Neuronal stem cell (in vitro differentiated cells): ENCODE results near the gene FAM32A.

ENCODE experiments used
- DNase-seq: peaks from one replicate; pipeline ENCODE4 v3.0.0-alpha.2; 2013; ENCODE audit warnings: low spot score
- H2AFZ ChIP-seq: one replicate; pipeline ENCODE4 v1.6.1; 2013; ENCODE audit warnings: mild to moderate bottlenecking, low read length, inconsistent platforms
- H2AK5ac ChIP-seq: 2 replicates; pipeline ENCODE4 v1.6.1; 2013; ENCODE audit warnings: low read depth, mild to moderate bottlenecking, inconsistent platforms, low read length, moderate library complexity, mixed read lengths
- H2BK120ac ChIP-seq: 2 replicates; pipeline ENCODE4 v1.6.1; 2013; ENCODE audit warnings: low read depth, mild to moderate bottlenecking, inconsistent platforms, low read length, moderate library complexity, mixed read lengths
- H2BK12ac ChIP-seq: one replicate; pipeline ENCODE4 v1.6.1; 2013; ENCODE audit warnings: low read length, inconsistent platforms
- H2BK15ac ChIP-seq: 2 replicates; pipeline ENCODE4 v1.6.1; 2013; ENCODE audit warnings: mild to moderate bottlenecking, low read length, inconsistent platforms, mixed read lengths
- H2BK5ac ChIP-seq: one replicate; pipeline ENCODE4 v1.6.1; 2013; ENCODE audit warnings: inconsistent platforms, mild to moderate bottlenecking, low read length, moderate library complexity
- H3K14ac ChIP-seq: one replicate; pipeline ENCODE4 v1.6.1; 2013; ENCODE audit warnings: low read length, inconsistent platforms
- H3K18ac ChIP-seq: 2 replicates; pipeline ENCODE4 v1.6.1; 2013; ENCODE audit warnings: low read length, inconsistent platforms
- H3K23ac ChIP-seq: 2 replicates; pipeline ENCODE4 v1.6.1; 2013; ENCODE audit warnings: low read depth, mild to moderate bottlenecking, mixed read lengths, low read length, inconsistent platforms; ENCODE audit not compliant: poor library complexity
- H3K27ac ChIP-seq: replicated peaks from 3 replicates; pipeline ENCODE4 v1.5.1; 2013; ENCODE audit warnings: low read length, inconsistent platforms
- H3K27me3 ChIP-seq, 3 experiments: 2 replicates each; pipeline ENCODE4 v1.6.1; 2013; ENCODE audit warnings: low read length in 3 of 3, mild to moderate bottlenecking in 2 of 3, inconsistent platforms in 1 of 3, low read depth in 1 of 3, mixed read lengths in 1 of 3, moderate library complexity in 1 of 3; ENCODE audit not compliant: control insufficient read depth in 3 of 3, insufficient read depth in 3 of 3
- H3K36me3 ChIP-seq, 2 donors: replicated peaks in 1 of 2; 2 replicates each; pipeline ENCODE4 v1.6.1; 2013; ENCODE audit warnings: low read length in 2 of 2; ENCODE audit not compliant: control insufficient read depth in 2 of 2, insufficient read depth in 2 of 2
- H3K4ac ChIP-seq: 2 replicates; pipeline ENCODE4 v1.6.1; 2013; ENCODE audit warnings: inconsistent platforms, mild to moderate bottlenecking, low read length, moderate library complexity
- H3K4me1 ChIP-seq, 2 donors: 1 replicate in 1 of 2; 2 replicates in 1 of 2; pipeline ENCODE4 v1.6.1; 2013; ENCODE audit warnings: low read length in 2 of 2, low read depth in 1 of 2; ENCODE audit not compliant: control insufficient read depth in 2 of 2, insufficient read depth in 1 of 2
- H3K4me2 ChIP-seq: one replicate; pipeline ENCODE4 v1.6.1; 2013; ENCODE audit warnings: mild to moderate bottlenecking, low read length, inconsistent platforms; ENCODE audit not compliant: insufficient read depth, poor library complexity, severe bottlenecking
- H3K4me3 ChIP-seq, 2 donors: 2 replicates each; pipeline ENCODE4 v1.5.1; 2013; ENCODE audit warnings: low read length in 2 of 2, mild to moderate bottlenecking in 2 of 2, inconsistent platforms in 1 of 2, moderate library complexity in 1 of 2
- H3K79me1 ChIP-seq: one replicate; pipeline ENCODE4 v1.6.1; 2013; ENCODE audit warnings: low read depth, mild to moderate bottlenecking, inconsistent platforms, low read length, moderate library complexity
- H3K9ac ChIP-seq: one replicate; pipeline ENCODE4 v1.6.1; 2013; ENCODE audit warnings: mild to moderate bottlenecking, low read depth, low read length, inconsistent platforms; ENCODE audit not compliant: poor library complexity
- H3K9me3 ChIP-seq, 2 donors: replicated peaks in 1 of 2; 2 replicates each; pipeline versions ENCODE3 to v1.6.1; 2013; ENCODE audit warnings: low read length in 2 of 2, mild to moderate bottlenecking in 2 of 2, inconsistent platforms in 1 of 2, low read depth in 1 of 2, mixed read lengths in 1 of 2, moderate library complexity in 1 of 2; ENCODE audit not compliant: control insufficient read depth in 2 of 2, insufficient read depth in 1 of 2
- H4K8ac ChIP-seq: one replicate; pipeline ENCODE4 v1.6.1; 2013; ENCODE audit warnings: low read depth, mild to moderate bottlenecking, inconsistent platforms, low read length, moderate library complexity
- H4K91ac ChIP-seq: one replicate; pipeline ENCODE4 v1.6.1; 2013; ENCODE audit warnings: low read length, low read depth, mild to moderate bottlenecking, inconsistent platforms; ENCODE audit not compliant: poor library complexity
- WGBS, 2 donors: extraction: QIAGEN DNeasy Blood & Tissue Kit; methylation state at CpG; one replicate each; pipeline ENCODE4 v1.1.7; 2013; ENCODE audit warnings: missing lambda C conversion rate in 2 of 2, mixed read lengths in 1 of 2; ENCODE audit not compliant: insufficient read length in 2 of 2, insufficient replicate concordance in 1 of 2; ENCODE audit errors: extremely low coverage in 2 of 2; 5-methylcytosine and 5-hydroxymethylcytosine counted together

The FAM32A gene

DNA sequence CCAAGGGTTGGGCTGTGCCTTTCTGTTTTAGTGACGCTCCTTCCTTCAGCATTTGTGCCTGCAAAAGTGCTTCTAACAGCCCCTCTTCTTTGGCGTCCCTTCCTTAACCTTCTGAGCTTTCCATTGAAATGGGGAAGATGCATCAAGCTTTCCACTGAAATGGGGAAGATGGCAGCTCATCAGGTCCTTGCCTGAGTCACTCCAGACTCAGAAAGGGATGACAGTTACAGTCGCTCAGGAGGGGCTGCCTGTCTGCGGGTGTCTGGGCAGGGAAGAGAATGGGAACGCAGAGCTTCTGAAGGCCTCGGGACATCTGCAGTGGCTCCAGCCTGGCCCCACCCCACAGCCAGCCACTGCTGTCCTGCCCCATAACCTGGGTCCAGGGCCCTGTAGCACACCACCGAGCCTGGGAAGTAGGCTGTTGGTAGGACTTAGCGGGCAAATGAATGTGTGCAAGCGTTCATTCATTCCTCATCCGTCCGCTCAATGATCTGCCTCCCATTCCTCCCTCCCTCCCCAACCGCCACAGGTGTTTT is 22.3 kb downstream of the FAM32A start:
- H2BK15ac ChIP-seq = no peak overlapping the region
- H3K79me1 ChIP-seq = peaks cover 3% of the 10 kb centered on the region
- no peak overlapping the region for H3K14ac ChIP-seq
- H3K9ac ChIP-seq = no peak overlapping the region
- H3K36me3 ChIP-seq = peaks cover 42 to 96% of the 10 kb centered on the region in 2 donors
- H3K23ac ChIP-seq = no peak overlapping the region
- H2AK5ac ChIP-seq = no peak overlapping the region
- no peak overlapping the region for H3K27ac ChIP-seq
- H3K27me3 ChIP-seq = no peaks in the 10 kb centered on the region
- no peak overlapping the region for H3K4ac ChIP-seq
- no peaks in the 10 kb centered on the region for H3K4me1 ChIP-seq
- no peak for DNase-seq
- no peak overlapping the region for H3K4me3 ChIP-seq
- peaks cover 0 to 3% of the 10 kb centered on the region in 2 donors for H3K9me3 ChIP-seq
- no peak overlapping the region for H2BK5ac ChIP-seq
- H2BK12ac ChIP-seq = no peak overlapping the region
- H2BK120ac ChIP-seq = no peak overlapping the region
- no peak overlapping the region for H2AFZ ChIP-seq
- WGBS, 2 donors = no CpG with 5 or more reads among the region's 12 CpGs
- no peak overlapping the region for H4K91ac ChIP-seq
- no peak overlapping the region for H3K18ac ChIP-seq
- no peak overlapping the region for H4K8ac ChIP-seq
- H3K4me2 ChIP-seq = no peak overlapping the region

DNA sequence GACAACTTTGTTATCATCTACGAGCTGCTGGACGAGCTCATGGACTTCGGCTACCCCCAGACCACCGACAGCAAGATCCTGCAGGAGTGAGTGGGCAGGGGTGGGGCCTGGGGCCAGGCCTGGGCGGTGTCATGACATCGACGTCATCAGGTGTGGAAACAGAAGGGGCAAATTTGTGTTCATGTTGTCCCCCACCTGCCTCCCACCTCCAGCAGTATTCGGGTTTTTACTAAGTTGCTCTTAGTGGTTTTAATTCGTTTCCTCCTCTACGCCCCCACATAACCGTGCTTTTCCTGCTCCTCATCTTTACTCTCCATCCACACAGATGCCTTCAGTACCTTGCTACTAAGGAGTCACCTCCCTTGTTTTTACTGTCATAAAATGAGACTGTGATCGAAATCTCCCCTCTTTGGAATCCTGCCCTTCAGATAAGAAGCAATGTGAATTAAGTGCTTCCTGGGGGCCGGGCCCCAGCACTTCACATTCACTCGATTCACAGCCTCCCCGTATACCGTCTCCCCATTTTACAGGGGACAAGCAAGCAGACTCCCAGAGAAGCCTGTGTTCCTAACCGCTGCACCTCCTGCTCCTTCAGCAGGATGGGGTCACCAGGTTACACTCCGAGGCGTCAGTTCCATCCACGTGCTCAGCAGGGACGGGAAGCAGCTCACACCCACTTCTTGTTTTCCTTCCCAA is 23.0 kb downstream of the FAM32A start:
- no peak overlapping the region for H2BK5ac ChIP-seq
- H2BK120ac ChIP-seq = no peak overlapping the region
- H2BK12ac ChIP-seq = no peak overlapping the region
- peaks cover 38 to 90% of the 10 kb centered on the region in 2 donors for H3K36me3 ChIP-seq
- no CpG with 5 or more reads among the region's 21 CpGs for WGBS, 2 donors
- H3K9ac ChIP-seq = no peak overlapping the region
- no peak overlapping the region for H3K14ac ChIP-seq
- H3K27me3 ChIP-seq = no peaks in the 10 kb centered on the region
- no peaks in the 10 kb centered on the region for H3K4me1 ChIP-seq
- no peak overlapping the region for H3K4me2 ChIP-seq
- H4K8ac ChIP-seq = no peak overlapping the region
- H3K9me3 ChIP-seq = peaks cover 0 to 3% of the 10 kb centered on the region in 2 donors
- H2AFZ ChIP-seq = no peak overlapping the region
- DNase-seq = no peak
- H4K91ac ChIP-seq = no peak overlapping the region
- no peak overlapping the region for H2AK5ac ChIP-seq
- no peak overlapping the region for H3K4ac ChIP-seq
- peak overlapping the region; percentile 20 for H3K23ac ChIP-seq
- no peak overlapping the region for H3K4me3 ChIP-seq
- no peak overlapping the region for H3K18ac ChIP-seq
- no peak overlapping the region for H2BK15ac ChIP-seq
- no peak overlapping the region for H3K27ac ChIP-seq
- peaks cover 3% of the 10 kb centered on the region for H3K79me1 ChIP-seq

DNA sequence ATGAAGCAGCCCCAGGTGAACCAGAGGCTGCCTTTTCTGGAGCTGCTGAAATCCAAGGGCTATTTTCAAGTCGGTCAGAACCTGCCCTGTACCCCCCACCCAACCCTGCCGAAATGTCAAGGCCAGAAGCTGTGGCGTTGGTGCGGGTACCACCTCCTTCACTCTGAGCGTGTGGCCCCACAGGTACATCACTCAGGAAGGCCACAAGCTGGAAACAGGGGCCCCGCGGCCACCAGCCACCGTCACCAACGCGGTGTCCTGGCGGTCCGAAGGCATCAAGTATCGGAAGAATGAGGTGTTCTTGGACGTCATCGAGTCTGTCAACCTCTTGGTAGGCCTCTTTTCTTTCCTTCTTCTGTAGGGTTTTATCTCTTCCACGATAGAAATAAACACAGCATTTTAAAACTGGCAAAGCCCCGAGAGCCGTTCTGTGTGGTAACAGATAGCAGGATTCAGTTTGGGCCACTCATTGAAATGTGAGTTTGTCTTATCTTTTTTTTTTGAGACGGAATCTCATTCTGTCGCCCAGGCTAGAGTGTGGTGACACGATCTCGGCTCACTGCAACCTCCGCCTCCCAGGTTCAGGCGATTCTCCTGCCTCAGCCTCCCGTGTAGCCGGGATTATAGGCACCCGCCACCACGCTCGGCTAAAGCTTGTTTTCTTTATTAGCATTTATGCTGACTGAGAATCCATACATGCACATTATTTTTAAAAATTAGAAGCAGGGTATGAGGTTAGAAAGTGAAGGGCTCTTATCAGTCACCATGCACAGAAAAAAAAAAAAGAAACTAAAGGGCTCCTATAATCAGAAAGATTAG is 23.8 kb downstream of the FAM32A start:
- H3K4ac ChIP-seq = no peak overlapping the region
- H3K4me2 ChIP-seq = no peak overlapping the region
- H3K27ac ChIP-seq = no peak overlapping the region
- peaks cover 32 to 81% of the 10 kb centered on the region in 2 donors for H3K36me3 ChIP-seq
- H4K8ac ChIP-seq = no peak overlapping the region
- no peaks in the 10 kb centered on the region for H3K79me1 ChIP-seq
- no peak overlapping the region for H2AFZ ChIP-seq
- H3K9ac ChIP-seq = no peak overlapping the region
- H3K27me3 ChIP-seq = no peaks in the 10 kb centered on the region
- no peaks in the 10 kb centered on the region for H3K4me1 ChIP-seq
- no peak overlapping the region for H3K18ac ChIP-seq
- no peak for DNase-seq
- peaks cover 0 to 3% of the 10 kb centered on the region in 2 donors for H3K9me3 ChIP-seq
- H3K14ac ChIP-seq = peak overlapping the region; percentile 31
- H2BK5ac ChIP-seq = no peak overlapping the region
- H2BK15ac ChIP-seq = no peak overlapping the region
- no peak overlapping the region for H3K4me3 ChIP-seq
- H2AK5ac ChIP-seq = no peak overlapping the region
- no peak overlapping the region for H2BK12ac ChIP-seq
- no CpG with 5 or more reads among the region's 29 CpGs for WGBS, 2 donors
- no peak overlapping the region for H3K23ac ChIP-seq
- H4K91ac ChIP-seq = no peak overlapping the region
- H2BK120ac ChIP-seq = no peak overlapping the region

DNA sequence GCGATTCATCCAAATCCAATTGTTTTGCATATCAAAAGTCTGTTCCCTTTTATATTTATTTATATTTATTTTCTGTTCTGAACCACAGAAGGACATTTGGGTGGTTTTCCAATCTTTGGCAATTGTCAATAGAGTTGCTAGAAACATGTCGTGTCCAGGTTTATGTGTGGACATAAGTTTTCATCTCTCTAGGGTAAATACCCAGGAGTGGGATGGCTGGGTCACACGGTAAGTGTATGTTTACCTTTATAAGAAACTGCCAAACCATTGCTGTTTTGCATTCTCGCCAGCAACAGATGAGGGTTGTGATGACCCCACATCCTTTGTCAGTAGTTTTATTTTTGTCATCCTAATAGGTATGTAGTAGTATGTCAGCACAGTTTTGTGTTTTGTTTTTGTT is 25.0 kb downstream of the FAM32A start:
- Histone ChIP-seq H2BK15ac (no peak overlapping the region), H4K91ac (no peak overlapping the region), H4K8ac (no peak overlapping the region), H2BK120ac (no peak overlapping the region), H3K4ac (no peak overlapping the region), H2AK5ac (no peak overlapping the region), H3K18ac (no peak overlapping the region), H3K79me1 (no peaks in the 10 kb centered on the region), H3K4me2 (no peak overlapping the region), H3K27me3 (no peaks in the 10 kb centered on the region), H3K4me1 (no peaks in the 10 kb centered on the region), H2BK5ac (no peak overlapping the region), H3K14ac (no peak overlapping the region), H3K9me3 (peaks cover 0 to 3% of the 10 kb centered on the region in 2 donors), H3K27ac (no peak overlapping the region), H3K4me3 (no peak overlapping the region), H2BK12ac (no peak overlapping the region), H3K9ac (no peak overlapping the region), H3K36me3 (peaks cover 30 to 78% of the 10 kb centered on the region in 2 donors), H3K23ac (no peak overlapping the region), H2AFZ (no peak overlapping the region)
- no CpG with 5 or more reads among the region's 4 CpGs for WGBS, 2 donors
- DNase-seq = no peak
